Large intestine (tissue), 12 donors: ENCODE measurements around the gene MND1. TPM values are rescaled to one million over a fixed set of nuclear protein-coding genes. Genes with fewer than 3 reads are reported as not detected.

Source experiments
- DNase-seq, 2 donors: peaks; one replicate each; pipeline versions ENCODE4 v3.0.0 to v3.0.0-alpha.2; 2013
- H3K27ac ChIP-seq: one replicate; pipeline ENCODE4 v1.5.1; 2013; ENCODE audit warnings: low read length
- H3K27me3 ChIP-seq: 2 replicates; pipeline ENCODE4 v1.6.1; 2013; ENCODE audit warnings: low read length; ENCODE audit not compliant: control insufficient read depth, insufficient read depth
- H3K36me3 ChIP-seq: 2 replicates; pipeline ENCODE4 v1.6.1; 2013; ENCODE audit warnings: low read length; ENCODE audit not compliant: control insufficient read depth, insufficient read depth
- H3K4me1 ChIP-seq: one replicate; pipeline ENCODE4 v1.6.1; 2013; ENCODE audit warnings: low read length; ENCODE audit not compliant: control insufficient read depth, insufficient read depth
- H3K4me3 ChIP-seq: one replicate; pipeline ENCODE4 v1.5.1; 2013; ENCODE audit warnings: low read length
- H3K9me3 ChIP-seq: one replicate; pipeline ENCODE4 v1.6.1; 2013; ENCODE audit warnings: mild to moderate bottlenecking, low read depth, low read length, moderate library complexity; ENCODE audit not compliant: control insufficient read depth
- WGBS: methylation state at CpG from one replicate; pipeline ENCODE4 v1.1.5; 2013; ENCODE audit warnings: low lambda C conversion rate; ENCODE audit not compliant: insufficient coverage; 5-methylcytosine and 5-hydroxymethylcytosine counted together
- long read RNA-seq, 11 donors: transcript quantifications; one replicate each; lab custom pipeline, GENCODE V29; 2026
- polyA plus RNA-seq: library from polyadenylated mRNA; unstranded; fragments of 120-200 nt; gene quantifications from one replicate; pipeline ENCODE4 v1.2.1, GENCODE V29; 2013

Gene MND1
- polyA plus RNA-seq = 6.8 TPM
- long read RNA-seq, donor 1, partial matches to known transcripts = 0 of 2 reads
- long read RNA-seq, donor 1, other reads (novel, unspliced or antisense) = 0 of 2 reads
- long read RNA-seq, donor 2, transcript MND1-201 (8 exons, 968 nt) = major isoform, 6 of 6 reads
- long read RNA-seq, donor 2, partial matches to known transcripts = 0 of 6 reads
- long read RNA-seq, donor 2, other reads (novel, unspliced or antisense) = 0 of 6 reads
- long read RNA-seq, donor 3, partial matches to known transcripts = 0 of 5 reads
- long read RNA-seq, donor 3, other reads (novel, unspliced or antisense) = 0 of 5 reads
- long read RNA-seq, donor 4 = 0 reads
- long read RNA-seq, donor 5, partial matches to known transcripts = 0 of 3 reads
- long read RNA-seq, donor 5, other reads (novel, unspliced or antisense) = 0 of 3 reads
- long read RNA-seq, donor 6 = 0 reads
- long read RNA-seq, donor 7, partial matches to known transcripts = 0 of 2 reads
- long read RNA-seq, donor 7, other reads (novel, unspliced or antisense) = 0 of 2 reads
- long read RNA-seq, donor 8, partial matches to known transcripts = 0 of 4 reads
- long read RNA-seq, donor 8, other reads (novel, unspliced or antisense) = 0 of 4 reads
- long read RNA-seq, donor 9, partial matches to known transcripts = 0 of 4 reads
- long read RNA-seq, donor 9, other reads (novel, unspliced or antisense) = 0 of 4 reads
- long read RNA-seq, donor 10, partial matches to known transcripts = 0 of 2 reads
- long read RNA-seq, donor 10, other reads (novel, unspliced or antisense) = 0 of 2 reads
- long read RNA-seq, donor 11, partial matches to known transcripts = 0 of 3 reads
- long read RNA-seq, donor 11, other reads (novel, unspliced or antisense) = 0 of 3 reads

GRCh38 chr4:153344131-153345011 is at the start of gene MND1:
TSS of gene MND1 (plus strand) at chr4:153344688. CDS start at chr4:153344738, 50 bp downstream.
- peaks cover 6% of the 10 kb centered on the region for H3K4me1 ChIP-seq
- no peaks in the 10 kb centered on the region for H3K9me3 ChIP-seq
- peak within 1 kb of the TSS; percentile 8 for H3K27ac ChIP-seq
- 4% methylated on average over 3 of the region's 86 CpGs for WGBS
- no peaks in the 10 kb centered on the region for H3K27me3 ChIP-seq
- peak; percentile 78 to 79 for DNase-seq
- H3K36me3 ChIP-seq = peaks cover 6% of the 10 kb centered on the region
- peak within 1 kb of the TSS; percentile 64 for H3K4me3 ChIP-seq

GRCh38 chr4:153295131-153295755 is 49.2 kb upstream of the MND1 start:
- H3K4me1 ChIP-seq = peaks cover 5% of the 10 kb centered on the region
- H3K27me3 ChIP-seq = no peaks in the 10 kb centered on the region
- no peak overlapping the region for H3K27ac ChIP-seq
- peaks cover 78% of the 10 kb centered on the region for H3K36me3 ChIP-seq
- no peak overlapping the region for H3K4me3 ChIP-seq
- peaks cover 7% of the 10 kb centered on the region for H3K9me3 ChIP-seq
- no CpG with 5 or more reads among the region's 40 CpGs for WGBS
- DNase-seq = no peak

- Histone ChIP-seq H3K4me3 (no peak overlapping the region), H3K9me3 (peaks cover 15% of the 10 kb centered on the region), H3K4me1 (peaks cover 5% of the 10 kb centered on the region), H3K36me3 (peaks cover 87% of the 10 kb centered on the region), H3K27me3 (no peaks in the 10 kb centered on the region), H3K27ac (no peak overlapping the region)
- peak; percentile 35 for DNase-seq
- WGBS = 80% methylated on average over 1 of the region's 11 CpGs
Measured at GRCh38 chr4:153296040-153296823, 48.3 kb upstream of the MND1 start.

- Histone ChIP-seq H3K27me3 (no peaks in the 10 kb centered on the region), H3K36me3 (peaks cover 86% of the 10 kb centered on the region), H3K4me3 (no peak overlapping the region), H3K27ac (no peak overlapping the region), H3K9me3 (peaks cover 15% of the 10 kb centered on the region), H3K4me1 (peaks cover 5% of the 10 kb centered on the region)
- no peak for DNase-seq
- WGBS = 94% methylated on average over 3 of the region's 8 CpGs
Measured at GRCh38 chr4:153297116-153297515, 47.4 kb upstream of the MND1 start.

GRCh38 chr4:153310793-153311192 is 33.7 kb upstream of the MND1 start:
- Histone ChIP-seq H3K27ac (no peak overlapping the region), H3K36me3 (peaks cover 40% of the 10 kb centered on the region), H3K9me3 (no peaks in the 10 kb centered on the region), H3K27me3 (no peaks in the 10 kb centered on the region), H3K4me1 (no peaks in the 10 kb centered on the region), H3K4me3 (no peak overlapping the region)
- WGBS = 80% methylated on average over 1 of the region's 1 CpG
- peak in 1 of 2 donors; percentile 20 for DNase-seq

- no CpG with 5 or more reads among the region's 1 CpG for WGBS
- Histone ChIP-seq H3K27ac (no peak overlapping the region), H3K4me3 (no peak overlapping the region), H3K27me3 (no peaks in the 10 kb centered on the region), H3K36me3 (peaks cover 38% of the 10 kb centered on the region), H3K4me1 (no peaks in the 10 kb centered on the region), H3K9me3 (no peaks in the 10 kb centered on the region)
- no peak for DNase-seq
Measured at GRCh38 chr4:153314915-153315314, 29.6 kb upstream of the MND1 start.

GRCh38 chr4:153318696-153319320 is 25.7 kb upstream of the MND1 start:
- peaks cover 47% of the 10 kb centered on the region for H3K36me3 ChIP-seq
- H3K27ac ChIP-seq = no peak overlapping the region
- no peaks in the 10 kb centered on the region for H3K9me3 ChIP-seq
- H3K4me1 ChIP-seq = no peaks in the 10 kb centered on the region
- H3K27me3 ChIP-seq = no peaks in the 10 kb centered on the region
- 100% methylated on average over 2 of the region's 2 CpGs for WGBS
- peak in 1 of 2 donors; percentile 42 for DNase-seq
- H3K4me3 ChIP-seq = no peak overlapping the region

- Histone ChIP-seq H3K27me3 (no peaks in the 10 kb centered on the region), H3K27ac (no peak overlapping the region), H3K9me3 (no peaks in the 10 kb centered on the region), H3K4me1 (peaks cover 2% of the 10 kb centered on the region), H3K4me3 (no peak overlapping the region), H3K36me3 (peaks cover 45% of the 10 kb centered on the region)
- no peak for DNase-seq
- 80% methylated on average over 3 of the region's 6 CpGs for WGBS
Measured at GRCh38 chr4:153322791-153323190, 21.7 kb upstream of the MND1 start.

GRCh38 chr4:153324046-153324445 is 20.4 kb upstream of the MND1 start:
- no peak overlapping the region for H3K4me3 ChIP-seq
- no peaks in the 10 kb centered on the region for H3K27me3 ChIP-seq
- 55% methylated on average over 3 of the region's 3 CpGs for WGBS
- no peaks in the 10 kb centered on the region for H3K9me3 ChIP-seq
- H3K27ac ChIP-seq = peak overlapping the region; percentile 34
- peaks cover 2% of the 10 kb centered on the region for H3K4me1 ChIP-seq
- peaks cover 43% of the 10 kb centered on the region for H3K36me3 ChIP-seq
- DNase-seq = peak; percentile 60 to 72
